Breast epithelium (tissue), 3 donors: ENCODE data around the gene UMODL1.

ENCODE experiments used
- POLR2A ChIP-seq: fragments of 450-650 bp; IDR thresholded peaks from one replicate; pipeline ENCODE4 v1.6.1; 2016; ENCODE audit warnings: antibody characterized with exemption, mild to moderate bottlenecking, moderate library complexity
- TF ChIP-seq, protein P1 (sequence below), 3 donors: fragments of 450-650 bp; IDR thresholded peaks; one replicate each; pipeline ENCODE4 v1.5.1; 2016 to 2017; ENCODE audit warnings: antibody characterized with exemption in 3 of 3, mild to moderate bottlenecking in 3 of 3, moderate library complexity in 3 of 3

DNA sequence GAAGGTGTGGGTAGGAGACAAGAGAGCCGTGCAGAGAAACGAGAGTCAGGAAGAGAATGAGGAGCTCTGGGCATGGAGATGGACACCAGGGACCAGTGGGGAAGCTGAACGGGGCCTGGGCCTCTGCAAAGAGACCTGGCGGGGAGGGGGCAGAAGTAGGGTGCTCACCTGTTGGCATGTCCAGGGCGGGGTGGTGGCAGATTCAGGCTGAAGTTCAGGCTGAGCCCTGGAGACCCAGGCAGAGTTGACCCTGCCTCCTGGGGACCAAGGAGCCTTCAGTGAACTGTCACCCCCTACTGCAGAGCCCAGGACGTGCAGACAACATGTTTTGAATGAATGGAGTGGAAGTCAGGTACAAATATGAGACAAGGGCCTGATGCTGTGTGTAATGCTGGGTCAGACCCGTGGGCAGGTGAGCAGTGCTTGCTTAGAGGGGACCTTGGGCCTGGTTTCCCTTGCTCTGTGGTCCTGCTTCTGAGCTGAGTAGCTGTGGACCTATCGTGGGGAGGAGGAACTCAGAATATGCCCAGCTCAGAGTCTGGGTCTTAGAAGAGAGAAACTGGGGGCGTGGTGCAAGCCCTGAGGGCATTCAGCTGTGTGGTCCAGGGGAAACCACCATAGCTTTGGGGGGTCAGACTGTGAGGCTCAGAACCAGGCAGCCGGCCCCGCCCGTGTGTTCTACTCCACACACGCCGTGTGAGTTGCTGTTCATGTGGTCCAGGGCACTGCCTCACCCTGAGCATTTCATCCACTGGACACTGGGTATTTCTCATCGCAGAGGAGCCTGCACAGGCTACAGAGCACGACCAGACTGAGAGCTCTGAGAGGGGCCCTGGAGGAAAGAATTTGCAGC is 21.3 kb upstream of the UMODL1 start:
- TF ChIP-seq, protein P1, sequence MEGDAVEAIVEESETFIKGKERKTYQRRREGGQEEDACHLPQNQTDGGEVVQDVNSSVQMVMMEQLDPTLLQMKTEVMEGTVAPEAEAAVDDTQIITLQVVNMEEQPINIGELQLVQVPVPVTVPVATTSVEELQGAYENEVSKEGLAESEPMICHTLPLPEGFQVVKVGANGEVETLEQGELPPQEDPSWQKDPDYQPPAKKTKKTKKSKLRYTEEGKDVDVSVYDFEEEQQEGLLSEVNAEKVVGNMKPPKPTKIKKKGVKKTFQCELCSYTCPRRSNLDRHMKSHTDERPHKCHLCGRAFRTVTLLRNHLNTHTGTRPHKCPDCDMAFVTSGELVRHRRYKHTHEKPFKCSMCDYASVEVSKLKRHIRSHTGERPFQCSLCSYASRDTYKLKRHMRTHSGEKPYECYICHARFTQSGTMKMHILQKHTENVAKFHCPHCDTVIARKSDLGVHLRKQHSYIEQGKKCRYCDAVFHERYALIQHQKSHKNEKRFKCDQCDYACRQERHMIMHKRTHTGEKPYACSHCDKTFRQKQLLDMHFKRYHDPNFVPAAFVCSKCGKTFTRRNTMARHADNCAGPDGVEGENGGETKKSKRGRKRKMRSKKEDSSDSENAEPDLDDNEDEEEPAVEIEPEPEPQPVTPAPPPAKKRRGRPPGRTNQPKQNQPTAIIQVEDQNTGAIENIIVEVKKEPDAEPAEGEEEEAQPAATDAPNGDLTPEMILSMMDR (IDR thresholded peaks at IDR 0.05): no peak
- no peak for TF ChIP-seq POLR2A
